Breast epithelium (tissue), 3 donors: Measurements from ENCODE around the gene KBTBD4.

Source experiments
- CTCF ChIP-seq, 3 donors: fragments of 450-650 bp; IDR thresholded peaks; one replicate each; pipeline ENCODE4 v1.5.1; 2016 to 2017; ENCODE audit warnings: antibody characterized with exemption in 3 of 3, mild to moderate bottlenecking in 3 of 3, moderate library complexity in 3 of 3
- POLR2AphosphoS5 ChIP-seq, 3 donors: sonication (generic); formaldehyde crosslinking; IDR thresholded peaks; one replicate each; pipeline ENCODE4 v1.6.1; 2017; ENCODE audit warnings: antibody characterized with exemption in 3 of 3

- TF ChIP-seq POLR2AphosphoS5 (IDR thresholded peaks at IDR 0.05) (no peak), CTCF (IDR thresholded peaks at IDR 0.05) (no peak)
Measured at GRCh38 chr11:47626234-47626633, 47.5 kb upstream of the KBTBD4 start.
